HepG2 (cell line): ENCODE measurements around the gene SURF6. TPM values are rescaled to one million over a fixed set of nuclear protein-coding genes. Genes with fewer than 3 reads are reported as not detected.

Experiments
- ASH2L ChIP-seq: fragments of 300-600, 200-600 bp; sonication (generic); IDR thresholded peaks from 2 replicates; pipeline ENCODE4 v1.7.0; 2017; ENCODE audit warnings: low read depth, mild to moderate bottlenecking, moderate library complexity, mixed read lengths, low read length; ENCODE audit not compliant: insufficient read length
- CEBPZ ChIP-seq: IDR thresholded peaks from 2 replicates; pipeline ENCODE4 v1.6.1; 2012; ENCODE audit warnings: low read length, improper control_type of control experiment
- DPF2 ChIP-seq: sonication (generic); formaldehyde crosslinking; IDR thresholded peaks from 2 replicates; pipeline ENCODE4 v1.4.0; 2020; ENCODE audit warnings: mild to moderate bottlenecking, low read depth, missing genetic modification reagents, borderline replicate concordance
- HMG20B ChIP-seq: conservative IDR thresholded peaks from 2 replicates; pipeline ENCODE4 v1.6.1; 2016; ENCODE audit warnings: missing genetic modification reagents, missing compliant biosample characterization
- JUNB ChIP-seq: sonication (generic); formaldehyde crosslinking; IDR thresholded peaks from 2 replicates; pipeline ENCODE4 v1.8.0; 2022; ENCODE audit warnings: missing genetic modification reagents, mild to moderate bottlenecking, borderline replicate concordance
- KAT8 ChIP-seq: IDR thresholded peaks from 2 replicates; pipeline ENCODE4 v1.6.1; 2016; ENCODE audit warnings: missing genetic modification reagents, missing compliant biosample characterization
- MIXL1 ChIP-seq: IDR thresholded peaks from 2 replicates; pipeline ENCODE4 v1.6.1; 2016
- RBM22 ChIP-seq: fragments of 200-400 bp; formaldehyde crosslinking; optimal IDR thresholded peaks from 2 replicates; pipeline ENCODE3; 2017; ENCODE audit warnings: mild to moderate bottlenecking, low read length, moderate library complexity
- RXRA ChIP-seq: sonication (generic); formaldehyde crosslinking; IDR thresholded peaks from 2 replicates; pipeline ENCODE4 v1.5.1; 2020; ENCODE audit warnings: missing genetic modification reagents
- SSRP1 ChIP-seq: IDR thresholded peaks from 2 replicates; pipeline ENCODE4 v1.6.1; 2016; ENCODE audit warnings: control low read depth
- ZNF142 ChIP-seq: sonication (generic); formaldehyde crosslinking; IDR thresholded peaks from 2 replicates; pipeline ENCODE4 v1.4.0; 2020; ENCODE audit warnings: missing genetic modification reagents
- ZNF337 ChIP-seq: sonication (generic); formaldehyde crosslinking; IDR thresholded peaks from 2 replicates; pipeline ENCODE4 v1.5.1; 2020; ENCODE audit warnings: missing genetic modification reagents, low read depth, mild to moderate bottlenecking, borderline replicate concordance
- ZNF768 ChIP-seq: sonication (generic); formaldehyde crosslinking; IDR thresholded peaks from 2 replicates; pipeline ENCODE4 v1.4.0; 2020; ENCODE audit warnings: missing genetic modification reagents
- ZNF891 ChIP-seq: sonication (generic); formaldehyde crosslinking; IDR thresholded peaks from 2 replicates; pipeline ENCODE4 v1.5.0; 2020; ENCODE audit warnings: mild to moderate bottlenecking, missing genetic modification reagents
- polyA plus RNA-seq, 8 experiments: library from polyadenylated mRNA; depleted of rRNA in 3 of 8; stranded (reverse) in 7 of 8; unstranded in 1 of 8; fragments of >200 nt; fragmentation: Illumina TruSeq in 4 of 8; extraction: Trizol in 4 of 8; gene quantifications; 2 replicates each; pipeline versions ENCODE4 v1.2.1 to v1.2.3, GENCODE V29; 2011 to 2016; ENCODE audit warnings: low read depth in 4 of 8, missing spikeins in 1 of 8, mixed read lengths in 1 of 8; ENCODE audit not compliant: insufficient read depth in 1 of 8
- total RNA-seq, 5 experiments: library from RNA; depleted of rRNA; stranded (reverse); fragments of >200 nt; fragmentation: Illumina TruSeq; extraction: Trizol; gene quantifications; 2 replicates each; pipeline ENCODE4 v1.2.3, GENCODE V29; 2016; ENCODE audit warnings: low read depth in 1 of 5
- TF ChIP-seq, protein P1 (sequence below), 2 experiments: sonication (generic) in 1 of 2; formaldehyde crosslinking in 1 of 2; IDR thresholded peaks; 2 replicates each; pipeline versions ENCODE4 v1.5.1 to v1.6.1; 2011 to 2020; ENCODE audit warnings: borderline replicate concordance in 1 of 2, low read depth in 1 of 2, low read length in 1 of 2, mild to moderate bottlenecking in 1 of 2, missing genetic modification reagents in 1 of 2, moderate library complexity in 1 of 2

SURF6 gene
- total and polyA plus RNA-seq, 2 of the 13 experiments (the other 11 are each of a cell fraction or from before 2014, with no cell fraction given): 5.9 to 14.7 TPM

- TF ChIP-seq ZNF768 (CRISPR knock-in tag) (peak; percentile 65; the same call in 1 of the 2 replicates), KAT8 (CRISPR knock-in tag) (peak; percentile 92), HMG20B (no peak), RBM22 (peak; percentile 93), ASH2L (peak; percentile 84), ZNF891 (CRISPR knock-in tag) (peak; percentile 66), CEBPZ (no peak), ZNF142 (CRISPR knock-in tag) (0 out of 2 replicates have a peak, but pooled peaks have one; percentile 39), RXRA (CRISPR knock-in tag) (peak; percentile 63), JUNB (CRISPR knock-in tag) (0 out of 2 replicates have a peak, but pooled peaks have one; percentile 49), MIXL1 (CRISPR knock-in tag) (peak; percentile 33; the same call in 1 of the 2 replicates), ZNF337 (no peak), DPF2 (CRISPR knock-in tag) (no peak), SSRP1 (CRISPR knock-in tag) (no peak)
- TF ChIP-seq, protein P1, sequence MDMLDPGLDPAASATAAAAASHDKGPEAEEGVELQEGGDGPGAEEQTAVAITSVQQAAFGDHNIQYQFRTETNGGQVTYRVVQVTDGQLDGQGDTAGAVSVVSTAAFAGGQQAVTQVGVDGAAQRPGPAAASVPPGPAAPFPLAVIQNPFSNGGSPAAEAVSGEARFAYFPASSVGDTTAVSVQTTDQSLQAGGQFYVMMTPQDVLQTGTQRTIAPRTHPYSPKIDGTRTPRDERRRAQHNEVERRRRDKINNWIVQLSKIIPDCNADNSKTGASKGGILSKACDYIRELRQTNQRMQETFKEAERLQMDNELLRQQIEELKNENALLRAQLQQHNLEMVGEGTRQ (IDR thresholded peaks at IDR 0.05; ENCODE audit: low read depth, low read length): no peak
- TF ChIP-seq, protein P1 (CRISPR knock-in tag; IDR thresholded peaks at IDR 0.05; ENCODE audit: borderline replicate concordance): no peak
Measured at GRCh38 chr9:133347985-133348717, 12.2 kb upstream of the SURF6 start, which contains the start of the genes MED22 and RPL7A (continued).
